Endothelial cell of umbilical vein (primary cell): Measurements from ENCODE around the gene CCSER1. TPM values are rescaled to one million over a fixed set of nuclear protein-coding genes. Genes with fewer than 3 reads are reported as not detected.

Source experiments
- BruUV-seq: library from RNA; stranded (reverse); fragments of 400-500 nt; replicated peaks from 2 replicates; lab custom pipeline; 2021; lab: Mats Ljungman, UMichigan
- CTCF ChIA-PET: fragments of 300-600, 350-600 bp; sonication (Branson Sonifier 250); formaldehyde crosslinking; loops from one replicate; lab custom pipeline; 2021; ENCODE audit warnings: antibody characterized with exemption, inconsistent platforms; lab: Charles Lee
- POLR2A ChIA-PET: fragments of 300-600, 350-600 bp; sonication (Branson Sonifier 250); formaldehyde crosslinking; loops from one replicate; lab custom pipeline; 2021; ENCODE audit warnings: antibody characterized with exemption, inconsistent platforms; lab: Charles Lee
- DNase-seq: peaks from one replicate; pipeline ENCODE4 v3.0.0-alpha.2; 2011; ENCODE audit warnings: low read depth, low spot score
- FAIRE-seq: peaks from 2 replicates; lab custom pipeline; 2011; peaks lifted over from hg19 to GRCh38; lab: Jason Lieb, UNC
- H2AFZ ChIP-seq: 2 replicates; pipeline ENCODE4 v1.6.0; 2012; ENCODE audit warnings: low read depth, low read length, control low read depth, inconsistent platforms
- H3K27ac ChIP-seq: 2 replicates; pipeline ENCODE4 v1.5.1; 2011; ENCODE audit warnings: low read depth, mild to moderate bottlenecking, control low read depth, low read length, moderate library complexity; ENCODE audit not compliant: insufficient read depth
- H3K27me3 ChIP-seq, 2 experiments: 2 replicates each; pipeline versions ENCODE4 v1.6.0 to v1.6.1; 2011; ENCODE audit warnings: low read length in 2 of 2, mixed read lengths in 1 of 2; ENCODE audit not compliant: control insufficient read depth in 2 of 2, insufficient read depth in 2 of 2
- H3K36me3 ChIP-seq, 2 experiments: 2 replicates in 1 of 2; 3 replicates in 1 of 2; pipeline ENCODE4 v1.5.1; 2011; ENCODE audit warnings: low read length in 2 of 2, mild to moderate bottlenecking in 1 of 2, moderate library complexity in 1 of 2; ENCODE audit not compliant: control insufficient read depth in 2 of 2, insufficient read depth in 2 of 2; ENCODE audit errors: extremely low read depth in 1 of 2
- H3K4me1 ChIP-seq: 3 replicates; pipeline ENCODE4 v1.5.1; 2011; ENCODE audit warnings: mild to moderate bottlenecking, low read length; ENCODE audit not compliant: control insufficient read depth, insufficient read depth; ENCODE audit errors: extremely low read depth
- H3K4me2 ChIP-seq: 2 replicates; pipeline ENCODE4 v1.6.1; 2011; ENCODE audit warnings: low read length, control low read depth, mixed read lengths; ENCODE audit not compliant: insufficient read depth
- H3K4me3 ChIP-seq, 3 experiments: fragments of 200-600 bp in 1 of 3; sonication (generic), shearing (Covaris generic) in 1 of 3; replicated peaks in 1 of 3; 2 replicates each; pipeline ENCODE4 v1.5.1; 2011 to 2016; ENCODE audit warnings: control low read depth in 3 of 3, low read length in 3 of 3, mild to moderate bottlenecking in 2 of 3, inconsistent platforms in 1 of 3, low read depth in 1 of 3, moderate library complexity in 1 of 3; ENCODE audit not compliant: insufficient read depth in 1 of 3
- H3K79me2 ChIP-seq: 2 replicates; pipeline ENCODE4 v1.6.0; 2012; ENCODE audit warnings: low read length, inconsistent platforms; ENCODE audit not compliant: control insufficient read depth, insufficient read depth
- H3K9ac ChIP-seq: replicated peaks from 2 replicates; pipeline ENCODE3; 2011; ENCODE audit warnings: low read length, control low read depth; ENCODE audit not compliant: insufficient read depth; ENCODE audit errors: extremely low read depth
- H3K9me1 ChIP-seq: replicated peaks from 3 replicates; pipeline ENCODE4 v1.6.0; 2011; ENCODE audit warnings: mild to moderate bottlenecking, low read length; ENCODE audit not compliant: control insufficient read depth, insufficient read depth; ENCODE audit errors: extremely low read depth
- H3K9me3 ChIP-seq: replicated peaks from 2 replicates; pipeline ENCODE4 v1.5.1; 2012; ENCODE audit warnings: low read length, inconsistent platforms; ENCODE audit not compliant: control insufficient read depth, insufficient read depth
- H4K20me1 ChIP-seq: replicated peaks from 2 replicates; pipeline ENCODE3; 2011; ENCODE audit warnings: mild to moderate bottlenecking, low read length; ENCODE audit not compliant: control insufficient read depth, insufficient read depth; ENCODE audit errors: extremely low read depth
- EZH2 ChIP-seq: IDR thresholded peaks from 2 replicates; pipeline ENCODE4 v1.6.1; 2012; ENCODE audit warnings: borderline replicate concordance, low read depth, mild to moderate bottlenecking, moderate library complexity, low read length, inconsistent platforms; ENCODE audit not compliant: severe bottlenecking
- FOS ChIP-seq: IDR thresholded peaks from 2 replicates; pipeline ENCODE4 v1.6.1; 2011; ENCODE audit warnings: mild to moderate bottlenecking, low read length, moderate library complexity, borderline replicate concordance; ENCODE audit not compliant: insufficient read depth
- GATA2 ChIP-seq: IDR thresholded peaks from 2 replicates; pipeline ENCODE4 v1.7.0; 2011; ENCODE audit warnings: low read depth, mild to moderate bottlenecking, moderate library complexity, mixed read lengths, low read length; ENCODE audit not compliant: insufficient read length, insufficient read depth
- JUN ChIP-seq: IDR thresholded peaks from 2 replicates; pipeline ENCODE4 v1.6.1; 2011; ENCODE audit warnings: borderline replicate concordance, low read depth; ENCODE audit not compliant: insufficient read length, insufficient read depth
- MYC ChIP-seq: IDR thresholded peaks from one replicate; pipeline ENCODE4 v1.6.1; 2011; ENCODE audit warnings: mild to moderate bottlenecking, low read depth, low read length
- POLR2A ChIP-seq: IDR thresholded peaks from 2 replicates; pipeline ENCODE4 v1.6.1; 2012; ENCODE audit warnings: low read depth, mild to moderate bottlenecking, control low read depth, low read length
- POLR2AphosphoS5 ChIP-seq: IDR thresholded peaks from 2 replicates; pipeline ENCODE4 v1.6.1; 2012; ENCODE audit warnings: low read depth, mild to moderate bottlenecking, control low read depth, low read length, moderate library complexity; ENCODE audit not compliant: insufficient read depth
- dilution Hi-C: fragments of 300-500 bp; cut with MboI; formaldehyde crosslinking; loops from one replicate; pipeline ENCODE4 v1.15.0; 2019; ENCODE audit warnings: low sequenced_read_pairs; ENCODE audit not compliant: extremely low pct_ligation_motif_present
- intact Hi-C: fragments of 100-400 bp; cut with micrococcal nuclease; formaldehyde crosslinking; loops from one replicate; pipeline ENCODE4 v1.10.0; 2022
- polyA plus RNA-seq, 4 experiments: library from polyadenylated mRNA; depleted of rRNA in 3 of 4; stranded (reverse) in 3 of 4; unstranded in 1 of 4; fragments of >200 nt; gene quantifications; 2 replicates each; pipeline versions ENCODE4 v1.2.1 to v1.2.3, GENCODE V29; 2011 to 2012; ENCODE audit warnings: missing spikeins in 1 of 4
- total RNA-seq: library from RNA; stranded (reverse); gene quantifications from 2 replicates; pipeline ENCODE4 v1.2.3, GENCODE V29; 2021
- TF ChIP-seq, protein P1 (sequence below), 2 donors: IDR thresholded peaks; 1 replicate in 1 of 2; 2 replicates in 1 of 2; pipeline ENCODE4 v1.5.1; 2011; ENCODE audit warnings: low read length in 2 of 2, mild to moderate bottlenecking in 2 of 2, moderate library complexity in 2 of 2, control low read depth in 1 of 2, inconsistent platforms in 1 of 2, low read depth in 1 of 2; ENCODE audit not compliant: insufficient read depth in 1 of 2; ENCODE audit errors: extremely low read depth in 1 of 2
- TF ChIP-seq, protein P2 (sequence below): IDR thresholded peaks from 2 replicates; pipeline ENCODE4 v1.6.1; 2011; ENCODE audit not compliant: insufficient read depth, insufficient read length

CCSER1 gene
- total and polyA plus RNA-seq, 2 donors (not counting 3 experiments of a cell fraction or from before 2014, with no cell fraction given), result 0.11 to 1.8 TPM

GRCh38 chr4:90648311-90648710, 521.1 kb downstream of the CCSER1 start:
- H3K9me1 ChIP-seq, result no peaks in the 10 kb centered on the region
- no peaks in the 10 kb centered on the region for H3K4me1 ChIP-seq
- intact Hi-C loops (no loop called here), dilution Hi-C loops (no loop called here)
- FAIRE-seq (no peak), DNase-seq (no peak)
- no peaks in the 10 kb centered on the region for H3K9me3 ChIP-seq
- no peaks in the 10 kb centered on the region for H3K79me2 ChIP-seq
- no peak overlapping the region for H3K9ac ChIP-seq
- H3K4me2 ChIP-seq, result no peak overlapping the region
- ChIA-PET POLR2A (no interaction called here), CTCF (no interaction called here)
- H2AFZ ChIP-seq, result no peak overlapping the region
- no peaks in the 10 kb centered on the region for H3K27me3 ChIP-seq
- no peaks in the 10 kb centered on the region for H3K36me3 ChIP-seq
- H4K20me1 ChIP-seq, result no peaks in the 10 kb centered on the region
- TF ChIP-seq JUN, result no peak
- H3K4me3 ChIP-seq, result no peak overlapping the region
- H3K27ac ChIP-seq, result no peak overlapping the region
- BruUV-seq, result no TSS peak

DNA sequence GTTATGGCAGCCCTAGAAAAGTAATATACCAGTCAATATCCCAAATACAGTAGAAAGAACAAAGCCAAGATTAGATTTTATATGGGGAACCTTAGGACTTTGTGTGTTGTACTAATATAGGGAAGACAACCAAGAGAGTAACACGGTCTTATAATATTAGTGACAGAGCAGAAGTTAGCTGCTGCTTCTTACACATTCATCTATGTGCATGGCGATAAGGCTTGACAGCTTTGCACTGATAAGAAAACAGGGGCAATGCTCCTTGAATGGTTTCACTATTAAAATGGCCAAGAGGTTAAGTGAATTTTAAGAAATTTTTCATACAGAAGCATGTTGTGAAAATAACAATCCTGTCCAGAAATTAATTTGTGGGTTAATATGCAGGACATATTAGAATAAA, 521.6 kb downstream of the CCSER1 start:
- intact Hi-C loops (no loop called here), dilution Hi-C loops (no loop called here)
- CTCF ChIA-PET, result interaction anchor here (0.8 kb wide), 1 partner anchor 12 kb away, joined by 3 read pairs; no protein-coding TSS in a partner anchor
- no peak overlapping the region for H3K4me2 ChIP-seq
- H2AFZ ChIP-seq, result no peak overlapping the region
- TF ChIP-seq JUN (no peak), POLR2AphosphoS5 (no peak), GATA2 (no peak), FOS (no peak), POLR2A (no peak), EZH2 (no peak), MYC (no peak)
- TF ChIP-seq, protein P1, sequence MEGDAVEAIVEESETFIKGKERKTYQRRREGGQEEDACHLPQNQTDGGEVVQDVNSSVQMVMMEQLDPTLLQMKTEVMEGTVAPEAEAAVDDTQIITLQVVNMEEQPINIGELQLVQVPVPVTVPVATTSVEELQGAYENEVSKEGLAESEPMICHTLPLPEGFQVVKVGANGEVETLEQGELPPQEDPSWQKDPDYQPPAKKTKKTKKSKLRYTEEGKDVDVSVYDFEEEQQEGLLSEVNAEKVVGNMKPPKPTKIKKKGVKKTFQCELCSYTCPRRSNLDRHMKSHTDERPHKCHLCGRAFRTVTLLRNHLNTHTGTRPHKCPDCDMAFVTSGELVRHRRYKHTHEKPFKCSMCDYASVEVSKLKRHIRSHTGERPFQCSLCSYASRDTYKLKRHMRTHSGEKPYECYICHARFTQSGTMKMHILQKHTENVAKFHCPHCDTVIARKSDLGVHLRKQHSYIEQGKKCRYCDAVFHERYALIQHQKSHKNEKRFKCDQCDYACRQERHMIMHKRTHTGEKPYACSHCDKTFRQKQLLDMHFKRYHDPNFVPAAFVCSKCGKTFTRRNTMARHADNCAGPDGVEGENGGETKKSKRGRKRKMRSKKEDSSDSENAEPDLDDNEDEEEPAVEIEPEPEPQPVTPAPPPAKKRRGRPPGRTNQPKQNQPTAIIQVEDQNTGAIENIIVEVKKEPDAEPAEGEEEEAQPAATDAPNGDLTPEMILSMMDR (IDR thresholded peaks at IDR 0.05; ENCODE audit: extremely low read depth in 1 of 2, insufficient read depth in 1 of 2, low read depth in 1 of 2, low read length in 2 of 2), result no peak
- TF ChIP-seq, protein P2, sequence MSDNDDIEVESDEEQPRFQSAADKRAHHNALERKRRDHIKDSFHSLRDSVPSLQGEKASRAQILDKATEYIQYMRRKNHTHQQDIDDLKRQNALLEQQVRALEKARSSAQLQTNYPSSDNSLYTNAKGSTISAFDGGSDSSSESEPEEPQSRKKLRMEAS, result no peak
- POLR2A ChIA-PET, result no interaction called here
- H3K9me1 ChIP-seq, result no peaks in the 10 kb centered on the region
- no peak overlapping the region for H3K9ac ChIP-seq
- H3K36me3 ChIP-seq, result no peaks in the 10 kb centered on the region
- no TSS peak for BruUV-seq
- H3K27ac ChIP-seq, result no peak overlapping the region
- no peak for FAIRE-seq
- H3K9me3 ChIP-seq, result no peaks in the 10 kb centered on the region
- no peak for DNase-seq
- H3K4me3 ChIP-seq, result no peak overlapping the region
- no peaks in the 10 kb centered on the region for H3K27me3 ChIP-seq
- no peaks in the 10 kb centered on the region for H3K79me2 ChIP-seq
- no peaks in the 10 kb centered on the region for H4K20me1 ChIP-seq
- no peaks in the 10 kb centered on the region for H3K4me1 ChIP-seq
